Naive thymus-derived CD4-positive, alpha-beta T cell (primary cell): ENCODE data around the gene PLEKHA3. TPM values are rescaled to one million over a fixed set of nuclear protein-coding genes. Genes with fewer than 3 reads are reported as not detected.

Experiments used
- ATAC-seq: fragments of 150-1000 bp; cut with Tn5 transposase; 2 replicates; pipeline ENCODE4 v1.10.0; 2021; ENCODE audit warnings: mild to moderate bottlenecking, moderate library complexity
- CTCF ChIA-PET: fragments of 350-600 bp; sonication (Branson Sonifier 250); formaldehyde crosslinking; loops from one replicate; lab custom pipeline; 2021; ENCODE audit warnings: antibody characterized with exemption; lab: Charles Lee
- POLR2A ChIA-PET: fragments of 350-600 bp; sonication (Branson Sonifier 250); formaldehyde crosslinking; loops from one replicate; lab custom pipeline; 2021; ENCODE audit warnings: antibody characterized with exemption, inconsistent platforms; lab: Charles Lee
- DNase-seq, 9 donors: peaks; one replicate each; pipeline versions ENCODE4 v3.0.0 to v3.0.0-alpha.2; 2020 to 2022; ENCODE audit warnings: mixed read lengths in 1 of 9
- H3K27ac ChIP-seq: one replicate; pipeline ENCODE4 v1.7.0; 2013; ENCODE audit warnings: mild to moderate bottlenecking, low read depth, low read length, moderate library complexity
- H3K27me3 ChIP-seq, 2 donors: one replicate each; pipeline ENCODE4 v1.7.0; 2013; ENCODE audit warnings: low read length in 2 of 2, mild to moderate bottlenecking in 2 of 2, moderate library complexity in 2 of 2; ENCODE audit not compliant: control insufficient read depth in 2 of 2, insufficient read depth in 2 of 2
- H3K36me3 ChIP-seq, 3 experiments: 1 replicate in 2 of 3; 2 replicates in 1 of 3; pipeline ENCODE4 v1.7.0; 2013; ENCODE audit warnings: low read length in 3 of 3, mild to moderate bottlenecking in 3 of 3, moderate library complexity in 1 of 3; ENCODE audit not compliant: insufficient read depth in 3 of 3, control insufficient read depth in 2 of 3
- H3K4me1 ChIP-seq, 2 donors: one replicate each; pipeline ENCODE4 v1.7.0; 2013; ENCODE audit warnings: low read length in 2 of 2, mild to moderate bottlenecking in 2 of 2, moderate library complexity in 1 of 2; ENCODE audit not compliant: control insufficient read depth in 2 of 2, insufficient read depth in 2 of 2
- H3K4me3 ChIP-seq: 2 replicates; pipeline ENCODE4 v1.7.0; 2013; ENCODE audit warnings: mild to moderate bottlenecking, low read length
- H3K9me3 ChIP-seq, 3 experiments: 1 replicate in 2 of 3; 2 replicates in 1 of 3; pipeline ENCODE4 v1.7.0; 2013; ENCODE audit warnings: low read length in 3 of 3; ENCODE audit not compliant: control insufficient read depth in 2 of 3
- H3K27ac Mint-ChIP-seq, 9 donors: one replicate each; pipeline ENCODE4 v1.8.0; 2020 to 2022; ENCODE audit warnings: mixed read lengths in 9 of 9, mild to moderate bottlenecking in 8 of 9, moderate library complexity in 5 of 9, inconsistent platforms in 2 of 9
- H3K27me3 Mint-ChIP-seq, 5 donors: one replicate each; pipeline ENCODE4 v1.8.0; 2021 to 2022; ENCODE audit warnings: mixed read lengths in 5 of 5, mild to moderate bottlenecking in 1 of 5
- H3K36me3 Mint-ChIP-seq, 5 donors: one replicate each; pipeline ENCODE4 v1.8.0; 2020 to 2022; ENCODE audit warnings: mixed read lengths in 5 of 5, mild to moderate bottlenecking in 3 of 5, inconsistent platforms in 1 of 5
- H3K4me1 Mint-ChIP-seq, 7 donors: one replicate each; pipeline ENCODE4 v1.8.0; 2020 to 2022; ENCODE audit warnings: mixed read lengths in 7 of 7, mild to moderate bottlenecking in 3 of 7, inconsistent platforms in 1 of 7
- H3K4me3 Mint-ChIP-seq, 10 donors: one replicate each; pipeline ENCODE4 v1.8.0; 2020 to 2022; ENCODE audit warnings: mild to moderate bottlenecking in 10 of 10, mixed read lengths in 10 of 10, moderate library complexity in 6 of 10, inconsistent platforms in 2 of 10
- H3K9me3 Mint-ChIP-seq, 11 donors: one replicate each; pipeline ENCODE4 v1.8.0; 2020 to 2022; ENCODE audit warnings: mixed read lengths in 11 of 11, mild to moderate bottlenecking in 4 of 11, inconsistent platforms in 1 of 11, moderate library complexity in 1 of 11
- intact Hi-C, 2 donors: fragments of 100-400 bp; cut with micrococcal nuclease; formaldehyde crosslinking; loops; one replicate each; pipeline ENCODE4 v1.15.1; 2023
- polyA plus RNA-seq, 2 donors: library from polyadenylated mRNA; unstranded; fragments of 300-500 nt; fragmentation: Illumina TruSeq; gene quantifications; one replicate each; pipeline ENCODE4 v1.2.3, GENCODE V29; 2021
- total RNA-seq, 6 experiments: library from RNA in 5 of 6; stranded (reverse) in 5 of 6; gene quantifications; 1 replicate in 5 of 6; 2 replicates in 1 of 6; pipeline ENCODE4 v1.2.3 and lab custom pipeline; 2021 to 2026

The PLEKHA3 gene
- total and polyA plus RNA-seq, 7 experiments from 2014 or later = 21.6 to 33.7 (median 26.4) TPM

GRCh38 chr2:178476477-178476876 is 3.8 kb upstream of the PLEKHA3 start:
- no peak for ATAC-seq
- Mint-ChIP-seq H3K27ac (peak overlapping the region in 3 of 9 donors; percentile 8 to 32 (median 19)), H3K27me3 (no peaks in the 10 kb centered on the region), H3K4me3 (no peak overlapping the region), H3K36me3 (no peaks in the 10 kb centered on the region), H3K4me1 (peaks cover 13 to 29% (median 26%) of the 10 kb centered on the region in 7 donors), H3K9me3 (no peaks in the 10 kb centered on the region)
- H3K27me3 ChIP-seq = no peaks in the 10 kb centered on the region
- H3K4me1 ChIP-seq = peaks cover 13 to 14% of the 10 kb centered on the region in 2 donors
- no peak overlapping the region for H3K27ac ChIP-seq
- CTCF ChIA-PET = no interaction called here
- no peak for DNase-seq
- H3K36me3 ChIP-seq = no peaks in the 10 kb centered on the region
- no peaks in the 10 kb centered on the region for H3K9me3 ChIP-seq
- no peak overlapping the region for H3K4me3 ChIP-seq
- intact Hi-C loops = no loop called here
- POLR2A ChIA-PET = interaction anchor here (1.6 kb wide), 1 partner anchor 25 kb away, joined by 3 read pairs; the partner anchor contains the start of genes PJVK and PRKRA

- Histone ChIP-seq H3K4me3 (peak overlapping the region; percentile 91), H3K27ac (peak overlapping the region; percentile 80), H3K9me3 (no peaks in the 10 kb centered on the region), H3K4me1 (peaks cover 22 to 25% of the 10 kb centered on the region in 2 donors), H3K36me3 (no peaks in the 10 kb centered on the region), H3K27me3 (no peaks in the 10 kb centered on the region)
- peak overlapping the region; percentile 57 to 100 (median 99) for H3K4me3 Mint-ChIP-seq
- H3K36me3 Mint-ChIP-seq = peaks cover 0 to 2% (median 0%) of the 10 kb centered on the region in 5 donors
- no peaks in the 10 kb centered on the region for H3K27me3 Mint-ChIP-seq
- no peaks in the 10 kb centered on the region for H3K9me3 Mint-ChIP-seq
- ATAC-seq = no peak
- no peak for DNase-seq
- intact Hi-C loops = loop anchor here (1.0 to 2.0 kb wide), 7 partner anchors 26 to 1529 kb away; partner anchors contain the start of genes PJVK (in 2 of the 2), PRKRA (in 2 of the 2), CWC22 (in 1 of the 2) and HNRNPA3 (in 1 of the 2)
- peak overlapping the region in 7 of 9 donors; percentile 91 to 99 (median 99) for H3K27ac Mint-ChIP-seq
- peaks cover 24 to 40% (median 37%) of the 10 kb centered on the region in 7 donors for H3K4me1 Mint-ChIP-seq
- ChIA-PET POLR2A (interaction anchor here (1.6 kb wide), 1 partner anchor 26 kb away, joined by 3 read pairs; the partner anchor contains the start of genes PJVK and PRKRA), CTCF (no interaction called here)
These were observed 2.7 kb upstream of the PLEKHA3 start for GRCh38 chr2:178477443-178478129.

DNA sequence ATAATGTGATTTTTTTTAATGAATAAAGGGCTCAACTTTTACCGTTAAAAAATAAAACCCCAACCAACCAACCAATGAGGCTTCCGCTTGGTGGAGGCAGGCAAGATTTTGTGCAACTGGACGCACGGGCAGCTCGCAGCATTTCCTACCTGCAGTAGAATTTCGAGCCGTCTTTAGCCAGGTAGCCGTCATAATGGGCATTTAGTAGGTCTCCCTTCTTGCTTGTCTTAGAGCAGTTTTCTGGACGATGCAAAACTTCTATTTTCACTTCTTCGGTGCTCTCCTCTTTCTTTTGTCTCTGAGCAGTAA is 2.2 kb upstream of the PLEKHA3 start:
- Histone ChIP-seq H3K36me3 (no peaks in the 10 kb centered on the region), H3K4me3 (peak overlapping the region; percentile 91), H3K4me1 (peaks cover 22 to 28% of the 10 kb centered on the region in 2 donors), H3K27ac (peak overlapping the region; percentile 80), H3K27me3 (no peaks in the 10 kb centered on the region), H3K9me3 (no peaks in the 10 kb centered on the region)
- H3K4me1 Mint-ChIP-seq = peaks cover 28 to 45% (median 41%) of the 10 kb centered on the region in 7 donors
- H3K27me3 Mint-ChIP-seq = no peaks in the 10 kb centered on the region
- peak overlapping the region; percentile 94 to 100 (median 99) for H3K4me3 Mint-ChIP-seq
- intact Hi-C loops = loop anchor here (1.0 to 2.0 kb wide), 7 partner anchors 27 to 1529 kb away; partner anchors contain the start of genes PJVK (in 2 of the 2), PRKRA (in 2 of the 2), CWC22 (in 1 of the 2) and HNRNPA3 (in 1 of the 2)
- no peak for ATAC-seq
- ChIA-PET CTCF (no interaction called here), POLR2A (interaction anchor here (1.6 kb wide), 1 partner anchor 27 kb away, joined by 3 read pairs; the partner anchor contains the start of genes PJVK and PRKRA)
- peak overlapping the region; percentile 91 to 99 (median 98) for H3K27ac Mint-ChIP-seq
- DNase-seq = no peak
- H3K36me3 Mint-ChIP-seq = peaks cover 0 to 2% (median 0%) of the 10 kb centered on the region in 5 donors
- no peaks in the 10 kb centered on the region for H3K9me3 Mint-ChIP-seq

DNA sequence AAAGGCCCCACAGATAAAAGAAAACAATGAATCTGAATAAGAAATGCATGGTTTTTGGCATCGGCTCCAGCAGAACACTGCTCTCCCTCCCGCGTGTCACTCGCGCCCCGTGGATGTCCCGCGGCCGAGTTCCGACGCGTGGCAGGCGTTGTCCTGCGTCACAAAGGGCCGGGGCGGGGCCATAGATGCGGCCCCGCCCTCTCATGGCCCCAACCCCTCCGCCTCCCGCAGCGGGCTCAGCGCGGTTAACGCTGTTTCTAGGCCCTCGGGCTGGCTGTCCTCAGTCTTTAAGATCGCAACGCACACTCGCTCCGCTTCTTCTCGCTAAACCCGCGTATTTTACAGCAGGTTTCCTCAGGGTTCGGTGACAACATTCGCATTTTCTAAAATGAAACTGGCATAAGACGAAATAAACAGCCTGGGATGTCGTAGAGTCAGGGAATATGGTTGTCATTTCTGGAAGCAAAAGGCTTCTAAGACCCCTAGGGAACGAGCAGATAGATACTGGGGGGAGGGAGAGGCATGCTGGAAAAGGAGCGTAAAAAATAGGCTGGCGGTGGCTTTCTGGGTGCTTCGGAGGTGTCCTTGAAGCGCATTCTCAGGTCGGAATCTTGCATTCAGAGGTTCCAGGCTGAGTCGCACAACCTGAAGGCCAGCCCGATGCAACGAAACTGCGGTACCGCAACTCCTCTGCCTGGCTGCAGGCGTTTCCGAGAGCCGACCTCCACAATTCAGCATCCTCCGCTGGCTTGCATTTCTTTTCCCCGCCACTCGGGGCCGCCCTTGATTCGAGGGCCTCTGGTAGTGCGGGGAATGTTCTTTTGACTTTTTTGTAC is 1.6 kb upstream of the PLEKHA3 start, which contains the start of gene FKBP7:
TSS of gene FKBP7 (minus strand) at position 162 of the 836 bp plus-strand sequence. CDS start at position 61, 101 bp downstream.
- Mint-ChIP-seq H3K4me1 (peaks cover 27 to 45% (median 41%) of the 10 kb centered on the region in 7 donors), H3K36me3 (peaks cover 0 to 2% (median 0%) of the 10 kb centered on the region in 5 donors)

GRCh38 chr2:178479275-178479616 is 1.0 kb upstream of the PLEKHA3 start:
- ChIA-PET CTCF (interaction anchor here (0.5 kb wide), 1 partner anchor 29 kb away, joined by 3 read pairs; the partner anchor contains the start of gene PRKRA), POLR2A (interaction anchor here (1.9 to 2.8 kb wide), 2 partner anchors 28 to 44 kb away, joined by 6 to 10 read pairs; partner anchors contain the start of genes PJVK and PRKRA)
- no peak for ATAC-seq
- H3K36me3 Mint-ChIP-seq = peaks cover 0 to 2% (median 0%) of the 10 kb centered on the region in 5 donors
- H3K27me3 Mint-ChIP-seq = no peaks in the 10 kb centered on the region
- H3K9me3 ChIP-seq = no peaks in the 10 kb centered on the region
- H3K9me3 Mint-ChIP-seq = no peaks in the 10 kb centered on the region
- H3K4me3 Mint-ChIP-seq = peak overlapping the region; percentile 94 to 100 (median 99)
- no peak for DNase-seq
- H3K27ac ChIP-seq = peak overlapping the region; percentile 80
- intact Hi-C loops = loop anchor here in 1 of 2 donors (1.0 to 2.0 kb wide), 4 partner anchors 44 to 1528 kb away; partner anchors contain the start of genes CWC22 and HNRNPA3
- H3K4me1 Mint-ChIP-seq = peaks cover 27 to 51% (median 41%) of the 10 kb centered on the region in 7 donors
- no peaks in the 10 kb centered on the region for H3K27me3 ChIP-seq
- H3K4me1 ChIP-seq = peaks cover 22 to 28% of the 10 kb centered on the region in 2 donors
- H3K36me3 ChIP-seq = no peaks in the 10 kb centered on the region
- H3K4me3 ChIP-seq = peak overlapping the region; percentile 91
- peak overlapping the region; percentile 91 to 99 (median 98) for H3K27ac Mint-ChIP-seq

More for the DNA sequence above, 1.6 kb upstream of the PLEKHA3 start, which contains the start of gene FKBP7:
- H3K9me3 Mint-ChIP-seq = no peaks in the 10 kb centered on the region
- H3K27ac Mint-ChIP-seq = peak within 1 kb of the TSS; percentile 91 to 99 (median 98)
- DNase-seq (peak; percentile 71 to 87 (median 80)), ATAC-seq (peak; percentile 90)
- Histone ChIP-seq H3K4me3 (peak within 1 kb of the TSS; percentile 91), H3K9me3 (no peaks in the 10 kb centered on the region), H3K27me3 (no peaks in the 10 kb centered on the region), H3K27ac (peak within 1 kb of the TSS; percentile 80), H3K4me1 (peaks cover 22 to 28% of the 10 kb centered on the region in 2 donors), H3K36me3 (no peaks in the 10 kb centered on the region)
- H3K27me3 Mint-ChIP-seq = no peaks in the 10 kb centered on the region
- CTCF ChIA-PET = interaction anchor here (0.5 kb wide), 1 partner anchor 28 kb away, joined by 3 read pairs; the partner anchor contains the start of gene PRKRA
- H3K4me3 Mint-ChIP-seq = peak within 1 kb of the TSS; percentile 94 to 100 (median 99)
- POLR2A ChIA-PET = interaction anchor here (1.9 to 2.8 kb wide), 2 partner anchors 28 to 45 kb away, joined by 6 to 10 read pairs; partner anchors contain the start of genes PJVK and PRKRA
- intact Hi-C loops = loop anchor here (1.0 to 2.0 kb wide), 7 partner anchors 27 to 1528 kb away; partner anchors contain the start of genes PJVK (in 2 of the 2), PRKRA (in 2 of the 2), CWC22 (in 1 of the 2) and HNRNPA3 (in 1 of the 2)
